HEK293 (cell line): Measurements from ENCODE around the gene MAN2A2.

Source experiments
- FEZF1 ChIP-seq: fragments of 450-650 bp; formaldehyde crosslinking; IDR thresholded peaks from 2 replicates; pipeline ENCODE4 v1.5.1; 2016; ENCODE audit warnings: missing biosample characterization, missing genetic modification characterization
- GLIS2 ChIP-seq: fragments of 450-650 bp; formaldehyde crosslinking; IDR thresholded peaks from 2 replicates; pipeline ENCODE4 v1.5.1; 2016; ENCODE audit warnings: missing biosample characterization, missing genetic modification characterization
- HOXC10 ChIP-seq: sonication (generic); formaldehyde crosslinking; IDR thresholded peaks from 2 replicates; pipeline ENCODE4 v1.8.1; 2023; ENCODE audit warnings: mild to moderate bottlenecking, missing genetic modification reagents
- KLF1 ChIP-seq: fragments of 450-650 bp; formaldehyde crosslinking; IDR thresholded peaks from 2 replicates; pipeline ENCODE4 v1.5.1; 2016; ENCODE audit warnings: missing biosample characterization, missing genetic modification characterization
- KLF16 ChIP-seq: fragments of 450-650 bp; formaldehyde crosslinking; IDR thresholded peaks from 2 replicates; pipeline ENCODE4 v1.5.1; 2017; ENCODE audit warnings: missing biosample characterization, missing genetic modification characterization
- MZF1 ChIP-seq: fragments of 450-650 bp; formaldehyde crosslinking; IDR thresholded peaks from 2 replicates; pipeline ENCODE4 v1.5.1; 2017; ENCODE audit warnings: missing biosample characterization, missing genetic modification characterization, borderline replicate concordance
- SP2 ChIP-seq: fragments of 450-650 bp; formaldehyde crosslinking; IDR thresholded peaks from 2 replicates; pipeline ENCODE4 v1.5.1; 2016; ENCODE audit warnings: missing biosample characterization, missing genetic modification characterization
- ZFP69B ChIP-seq: fragments of 450-650 bp; formaldehyde crosslinking; IDR thresholded peaks from 2 replicates; pipeline ENCODE4 v1.5.1; 2016; ENCODE audit warnings: missing biosample characterization, missing genetic modification characterization
- ZNF10 ChIP-seq: fragments of 450-650 bp; formaldehyde crosslinking; IDR thresholded peaks from 2 replicates; pipeline ENCODE4 v1.5.1; 2017; ENCODE audit warnings: missing biosample characterization, missing genetic modification characterization
- ZNF133 ChIP-seq: fragments of 450-650 bp; formaldehyde crosslinking; IDR thresholded peaks from 2 replicates; pipeline ENCODE4 v1.5.1; 2016; ENCODE audit warnings: missing biosample characterization, missing genetic modification characterization
- ZNF157 ChIP-seq: fragments of 450-650 bp; formaldehyde crosslinking; IDR thresholded peaks from 2 replicates; pipeline ENCODE4 v1.5.1; 2016; ENCODE audit warnings: missing biosample characterization, missing genetic modification characterization
- ZNF184 ChIP-seq: fragments of 450-650 bp; IDR thresholded peaks from 2 replicates; pipeline ENCODE4 v1.5.1; 2018; ENCODE audit warnings: missing biosample characterization, mild to moderate bottlenecking, missing genetic modification characterization
- ZNF2 ChIP-seq: fragments of 450-650 bp; formaldehyde crosslinking; IDR thresholded peaks from 2 replicates; pipeline ENCODE4 v1.5.1; 2016; ENCODE audit warnings: missing biosample characterization, missing genetic modification characterization
- ZNF211 ChIP-seq: fragments of 450-650 bp; formaldehyde crosslinking; IDR thresholded peaks from 2 replicates; pipeline ENCODE4 v1.5.1; 2016; ENCODE audit warnings: low read depth, missing biosample characterization, missing genetic modification characterization
- ZNF266 ChIP-seq: fragments of 450-650 bp; formaldehyde crosslinking; IDR thresholded peaks from 2 replicates; pipeline ENCODE4 v1.5.1; 2016; ENCODE audit warnings: missing biosample characterization, missing genetic modification characterization, low read depth
- ZNF302 ChIP-seq: fragments of 450-650 bp; formaldehyde crosslinking; IDR thresholded peaks from 2 replicates; pipeline ENCODE4 v1.5.1; 2016; ENCODE audit warnings: missing biosample characterization, missing genetic modification characterization, low read depth
- ZNF366 ChIP-seq: fragments of 450-650 bp; formaldehyde crosslinking; conservative IDR thresholded peaks from 2 replicates; pipeline ENCODE4 v1.5.1; 2016; ENCODE audit warnings: missing biosample characterization, missing genetic modification characterization
- ZNF404 ChIP-seq: fragments of 450-650 bp; formaldehyde crosslinking; IDR thresholded peaks from 2 replicates; pipeline ENCODE4 v1.5.1; 2017; ENCODE audit warnings: missing biosample characterization, missing genetic modification characterization
- ZNF426 ChIP-seq: fragments of 450-650 bp; formaldehyde crosslinking; IDR thresholded peaks from 2 replicates; pipeline ENCODE4 v1.5.1; 2017; ENCODE audit warnings: missing biosample characterization, missing genetic modification characterization, mild to moderate bottlenecking, inconsistent platforms, moderate library complexity
- ZNF510 ChIP-seq: fragments of 450-650 bp; formaldehyde crosslinking; IDR thresholded peaks from 2 replicates; pipeline ENCODE4 v1.5.1; 2018; ENCODE audit warnings: mild to moderate bottlenecking, missing genetic modification characterization, missing biosample characterization; ENCODE audit not compliant: insufficient replicate concordance
- ZNF521 ChIP-seq: fragments of 450-650 bp; formaldehyde crosslinking; IDR thresholded peaks from 2 replicates; pipeline ENCODE4 v1.5.1; 2017; ENCODE audit warnings: missing biosample characterization, mild to moderate bottlenecking, missing genetic modification characterization
- ZNF549 ChIP-seq: fragments of 450-650 bp; IDR thresholded peaks from 2 replicates; pipeline ENCODE4 v1.5.1; 2018; ENCODE audit warnings: missing biosample characterization, missing genetic modification characterization, mild to moderate bottlenecking, inconsistent platforms, moderate library complexity
- ZNF558 ChIP-seq: fragments of 450-650 bp; formaldehyde crosslinking; IDR thresholded peaks from 2 replicates; pipeline ENCODE4 v1.5.1; 2016; ENCODE audit warnings: missing biosample characterization, missing genetic modification characterization
- ZNF571 ChIP-seq: fragments of 450-650 bp; formaldehyde crosslinking; IDR thresholded peaks from 2 replicates; pipeline ENCODE4 v1.5.0; 2017; ENCODE audit warnings: missing biosample characterization, missing genetic modification characterization
- ZNF610 ChIP-seq: fragments of 450-650 bp; formaldehyde crosslinking; IDR thresholded peaks from 2 replicates; pipeline ENCODE4 v1.5.1; 2016; ENCODE audit warnings: missing biosample characterization, missing genetic modification characterization, borderline replicate concordance
- ZNF621 ChIP-seq: fragments of 450-650 bp; formaldehyde crosslinking; IDR thresholded peaks from 2 replicates; pipeline ENCODE4 v1.5.1; 2017; ENCODE audit warnings: missing biosample characterization, missing genetic modification characterization
- ZNF654 ChIP-seq: fragments of 450-650 bp; formaldehyde crosslinking; IDR thresholded peaks from 2 replicates; pipeline ENCODE4 v1.5.1; 2016; ENCODE audit warnings: low read depth, missing biosample characterization, missing genetic modification characterization
- ZNF670 ChIP-seq: fragments of 450-650 bp; formaldehyde crosslinking; IDR thresholded peaks from 2 replicates; pipeline ENCODE4 v1.5.1; 2016; ENCODE audit warnings: missing biosample characterization, missing genetic modification characterization, low read depth
- ZNF747 ChIP-seq: fragments of 450-650 bp; formaldehyde crosslinking; IDR thresholded peaks from 2 replicates; pipeline ENCODE4 v1.5.1; 2016; ENCODE audit warnings: missing biosample characterization, missing genetic modification characterization
- ZNF776 ChIP-seq: fragments of 450-650 bp; formaldehyde crosslinking; IDR thresholded peaks from 2 replicates; pipeline ENCODE4 v1.5.0; 2017; ENCODE audit warnings: missing biosample characterization, missing genetic modification characterization, borderline replicate concordance
- ZNF777 ChIP-seq: fragments of 450-650 bp; formaldehyde crosslinking; IDR thresholded peaks from 2 replicates; pipeline ENCODE4 v1.5.1; 2017; ENCODE audit warnings: missing biosample characterization, missing genetic modification characterization, borderline replicate concordance
- TF ChIP-seq, protein P1 (sequence below): fragments of 450-650 bp; formaldehyde crosslinking; IDR thresholded peaks from 2 replicates; pipeline ENCODE4 v1.5.1; 2016; ENCODE audit warnings: missing biosample characterization, missing genetic modification characterization
- TF ChIP-seq, protein P2 (sequence below): fragments of 450-650 bp; formaldehyde crosslinking; IDR thresholded peaks from 2 replicates; pipeline ENCODE4 v1.5.1; 2016; ENCODE audit warnings: missing biosample characterization, missing genetic modification characterization
- TF ChIP-seq, protein P3 (sequence below): fragments of 450-650 bp; formaldehyde crosslinking; IDR thresholded peaks from 2 replicates; pipeline ENCODE4 v1.5.1; 2016; ENCODE audit warnings: missing biosample characterization, missing genetic modification characterization
- TF ChIP-seq, protein P4 (sequence below): sonication (generic); formaldehyde crosslinking; IDR thresholded peaks from 2 replicates; pipeline ENCODE4 v1.8.1; 2022; ENCODE audit warnings: mild to moderate bottlenecking, moderate library complexity, missing genetic modification reagents
- TF ChIP-seq, protein P5 (sequence below): fragments of 450-650 bp; formaldehyde crosslinking; IDR thresholded peaks from 2 replicates; pipeline ENCODE4 v1.5.1; 2016; ENCODE audit warnings: missing biosample characterization, missing genetic modification characterization

Gene MAN2A2

DNA sequence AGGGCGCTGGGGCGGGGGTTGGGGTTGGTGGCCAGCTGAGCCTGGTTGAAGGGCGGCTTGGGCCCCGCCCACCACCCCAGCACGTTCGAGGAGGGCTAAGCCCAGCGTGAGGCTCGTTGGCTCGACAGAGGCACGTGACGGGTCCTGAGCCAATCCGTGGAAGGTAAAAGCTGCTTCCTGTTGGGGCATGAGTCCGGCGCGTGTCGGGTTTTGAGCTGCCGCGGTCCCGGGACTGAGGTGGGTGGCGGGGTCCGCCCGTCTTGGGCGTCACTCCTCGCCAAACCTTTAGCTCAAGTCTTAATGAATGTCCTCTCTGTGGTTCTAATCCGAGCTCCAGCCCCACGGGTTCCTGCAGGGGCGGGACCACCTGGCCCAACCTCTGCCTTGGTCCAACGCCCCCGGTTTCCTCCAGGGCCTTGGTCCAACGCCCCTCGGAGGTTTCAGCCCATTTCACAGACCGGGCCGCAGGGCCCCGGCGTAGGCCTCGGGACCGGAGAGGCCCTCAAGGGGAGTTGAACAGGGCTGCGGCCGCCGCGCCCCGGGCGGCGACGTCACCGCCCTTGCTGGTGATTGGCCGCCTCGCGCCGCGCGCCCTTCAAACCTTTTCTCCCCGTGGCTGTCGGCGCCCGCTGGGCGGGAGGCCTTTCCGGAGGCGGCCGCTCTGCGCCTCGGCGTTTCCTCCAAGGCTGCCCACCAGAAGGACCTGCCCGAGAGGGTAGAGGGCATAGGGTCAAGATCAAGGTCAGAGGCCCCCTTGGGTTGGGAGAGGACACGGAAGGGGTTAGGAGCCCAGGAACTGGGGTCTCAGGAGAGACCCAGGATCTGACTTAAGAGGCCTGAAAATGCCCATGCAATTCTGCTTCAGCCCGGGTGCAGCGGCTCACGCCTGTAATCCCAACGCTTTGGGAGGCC is 51.9 kb downstream of the MAN2A2 start, which contains the start of gene RCCD1 (continued):
- no peak for TF ChIP-seq ZNF654
- TF ChIP-seq ZFP69B (tag by site-specific recombination) = peak; percentile 89
- no peak for TF ChIP-seq ZNF558 (tag by site-specific recombination)
- TF ChIP-seq, protein P1, sequence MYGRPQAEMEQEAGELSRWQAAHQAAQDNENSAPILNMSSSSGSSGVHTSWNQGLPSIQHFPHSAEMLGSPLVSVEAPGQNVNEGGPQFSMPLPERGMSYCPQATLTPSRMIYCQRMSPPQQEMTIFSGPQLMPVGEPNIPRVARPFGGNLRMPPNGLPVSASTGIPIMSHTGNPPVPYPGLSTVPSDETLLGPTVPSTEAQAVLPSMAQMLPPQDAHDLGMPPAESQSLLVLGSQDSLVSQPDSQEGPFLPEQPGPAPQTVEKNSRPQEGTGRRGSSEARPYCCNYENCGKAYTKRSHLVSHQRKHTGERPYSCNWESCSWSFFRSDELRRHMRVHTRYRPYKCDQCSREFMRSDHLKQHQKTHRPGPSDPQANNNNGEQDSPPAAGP (tag by site-specific recombination) = peak; percentile 91
- no peak for TF ChIP-seq ZNF404
- no peak for TF ChIP-seq ZNF776
- TF ChIP-seq GLIS2 = peak; percentile 77
- no peak for TF ChIP-seq ZNF302 (tag by site-specific recombination)
- TF ChIP-seq ZNF777 = no peak
- TF ChIP-seq ZNF521 (tag by site-specific recombination) = no peak
- no peak for TF ChIP-seq ZNF621
- TF ChIP-seq ZNF571 (tag by site-specific recombination) = no peak
- TF ChIP-seq, protein P2, sequence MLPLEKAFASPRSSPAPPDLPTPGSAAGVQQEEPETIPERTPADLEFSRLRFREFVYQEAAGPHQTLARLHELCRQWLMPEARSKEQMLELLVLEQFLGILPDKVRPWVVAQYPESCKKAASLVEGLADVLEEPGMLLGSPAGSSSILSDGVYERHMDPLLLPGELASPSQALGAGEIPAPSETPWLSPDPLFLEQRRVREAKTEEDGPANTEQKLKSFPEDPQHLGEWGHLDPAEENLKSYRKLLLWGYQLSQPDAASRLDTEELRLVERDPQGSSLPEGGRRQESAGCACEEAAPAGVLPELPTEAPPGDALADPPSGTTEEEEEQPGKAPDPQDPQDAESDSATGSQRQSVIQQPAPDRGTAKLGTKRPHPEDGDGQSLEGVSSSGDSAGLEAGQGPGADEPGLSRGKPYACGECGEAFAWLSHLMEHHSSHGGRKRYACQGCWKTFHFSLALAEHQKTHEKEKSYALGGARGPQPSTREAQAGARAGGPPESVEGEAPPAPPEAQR (tag by site-specific recombination) = peak; percentile 25; the same call in 1 of the 2 replicates
- peak; percentile 86 for TF ChIP-seq ZNF2 (tag by site-specific recombination)
- TF ChIP-seq ZNF211 (tag by site-specific recombination) = no peak
- TF ChIP-seq ZNF747 = no peak
- TF ChIP-seq ZNF184 (tag by site-specific recombination) = peak; percentile 67
- TF ChIP-seq, protein P3, sequence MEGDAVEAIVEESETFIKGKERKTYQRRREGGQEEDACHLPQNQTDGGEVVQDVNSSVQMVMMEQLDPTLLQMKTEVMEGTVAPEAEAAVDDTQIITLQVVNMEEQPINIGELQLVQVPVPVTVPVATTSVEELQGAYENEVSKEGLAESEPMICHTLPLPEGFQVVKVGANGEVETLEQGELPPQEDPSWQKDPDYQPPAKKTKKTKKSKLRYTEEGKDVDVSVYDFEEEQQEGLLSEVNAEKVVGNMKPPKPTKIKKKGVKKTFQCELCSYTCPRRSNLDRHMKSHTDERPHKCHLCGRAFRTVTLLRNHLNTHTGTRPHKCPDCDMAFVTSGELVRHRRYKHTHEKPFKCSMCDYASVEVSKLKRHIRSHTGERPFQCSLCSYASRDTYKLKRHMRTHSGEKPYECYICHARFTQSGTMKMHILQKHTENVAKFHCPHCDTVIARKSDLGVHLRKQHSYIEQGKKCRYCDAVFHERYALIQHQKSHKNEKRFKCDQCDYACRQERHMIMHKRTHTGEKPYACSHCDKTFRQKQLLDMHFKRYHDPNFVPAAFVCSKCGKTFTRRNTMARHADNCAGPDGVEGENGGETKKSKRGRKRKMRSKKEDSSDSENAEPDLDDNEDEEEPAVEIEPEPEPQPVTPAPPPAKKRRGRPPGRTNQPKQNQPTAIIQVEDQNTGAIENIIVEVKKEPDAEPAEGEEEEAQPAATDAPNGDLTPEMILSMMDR = no peak
- TF ChIP-seq KLF16 (tag by site-specific recombination) = peak; percentile 92
- TF ChIP-seq ZNF670 (tag by site-specific recombination) = no peak
- no peak for TF ChIP-seq ZNF549 (tag by site-specific recombination)
- peak; percentile 66; the same call in 1 of the 2 replicates for TF ChIP-seq ZNF610 (tag by site-specific recombination)
- peak; percentile 96 for TF ChIP-seq KLF1
- no peak for TF ChIP-seq ZNF366
- no peak for TF ChIP-seq HOXC10
- TF ChIP-seq, protein P4, sequence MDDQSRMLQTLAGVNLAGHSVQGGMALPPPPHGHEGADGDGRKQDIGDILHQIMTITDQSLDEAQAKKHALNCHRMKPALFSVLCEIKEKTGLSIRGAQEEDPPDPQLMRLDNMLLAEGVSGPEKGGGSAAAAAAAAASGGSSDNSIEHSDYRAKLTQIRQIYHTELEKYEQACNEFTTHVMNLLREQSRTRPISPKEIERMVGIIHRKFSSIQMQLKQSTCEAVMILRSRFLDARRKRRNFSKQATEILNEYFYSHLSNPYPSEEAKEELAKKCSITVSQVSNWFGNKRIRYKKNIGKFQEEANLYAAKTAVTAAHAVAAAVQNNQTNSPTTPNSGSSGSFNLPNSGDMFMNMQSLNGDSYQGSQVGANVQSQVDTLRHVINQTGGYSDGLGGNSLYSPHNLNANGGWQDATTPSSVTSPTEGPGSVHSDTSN (CRISPR knock-in tag) = no peak
- peak; percentile 70; the same call in 1 of the 2 replicates for TF ChIP-seq MZF1 (tag by site-specific recombination)
- no peak; the same call in 1 of the 2 replicates for TF ChIP-seq FEZF1 (tag by site-specific recombination)
- TF ChIP-seq ZNF133 = no peak
- TF ChIP-seq ZNF10 (tag by site-specific recombination) = peak; percentile 31; the same call in 1 of the 2 replicates
- TF ChIP-seq ZNF426 (tag by site-specific recombination) = no peak
- TF ChIP-seq ZNF157 (tag by site-specific recombination) = no peak
- TF ChIP-seq ZNF510 (tag by site-specific recombination) = no peak
- peak; percentile 95 for TF ChIP-seq SP2 (tag by site-specific recombination)
- TF ChIP-seq, protein P5, sequence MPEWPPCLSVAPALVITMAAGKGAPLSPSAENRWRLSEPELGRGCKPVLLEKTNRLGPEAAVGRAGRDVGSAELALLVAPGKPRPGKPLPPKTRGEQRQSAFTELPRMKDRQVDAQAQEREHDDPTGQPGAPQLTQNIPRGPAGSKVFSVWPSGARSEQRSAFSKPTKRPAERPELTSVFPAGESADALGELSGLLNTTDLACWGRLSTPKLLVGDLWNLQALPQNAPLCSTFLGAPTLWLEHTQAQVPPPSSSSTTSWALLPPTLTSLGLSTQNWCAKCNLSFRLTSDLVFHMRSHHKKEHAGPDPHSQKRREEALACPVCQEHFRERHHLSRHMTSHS (tag by site-specific recombination) = no peak
- TF ChIP-seq ZNF266 (tag by site-specific recombination) = no peak
